GM12878 (cell line): ENCODE measurements around the gene DNAJC6. TPM values are rescaled to one million over a fixed set of nuclear protein-coding genes. Genes with fewer than 3 reads are reported as not detected.

Source experiments
- ATAC-seq: fragments of 200-7000 bp; cut with Tn5 transposase; 3 replicates; pipeline ENCODE4 v1.9.1; 2020; ENCODE audit warnings: mild to moderate bottlenecking, moderate library complexity
- BruUV-seq: library from RNA; stranded (reverse); fragments of 400-500 nt; replicated peaks from 2 replicates; lab custom pipeline; 2021; lab: Mats Ljungman, UMichigan
- CTCF ChIA-PET: fragments of 300-600 bp; sonication (Branson Sonifier 250); formaldehyde crosslinking; extraction: SDS; loops from one replicate; lab custom pipeline; 2021; ENCODE audit warnings: inconsistent platforms; lab: Yijun Ruan, JAX
- POLR2A ChIA-PET: fragments of 350-600 bp; formaldehyde crosslinking; extraction: SDS; loops from one replicate; lab custom pipeline; 2021; ENCODE audit warnings: inconsistent platforms; lab: Charles Lee
- RAD21 ChIA-PET: fragments of 300-600 bp; sonication (Branson Sonifier 250); formaldehyde crosslinking; loops from one replicate; lab custom pipeline; 2023; ENCODE audit warnings: antibody characterized with exemption; ENCODE audit not compliant: unreplicated experiment; lab: Charles Lee
- SMC1A ChIA-PET: fragments of 300-600 bp; sonication (Branson Sonifier 250); formaldehyde crosslinking; loops from one replicate; lab custom pipeline; 2023; ENCODE audit not compliant: unreplicated experiment, uncharacterized antibody; lab: Charles Lee
- DNase-seq: peaks from one replicate; pipeline ENCODE4 v3.0.0-alpha.2; 2011; ENCODE audit warnings: low read depth, low spot score
- FAIRE-seq: peaks from 3 replicates; lab custom pipeline; 2011; peaks lifted over from hg19 to GRCh38; lab: Jason Lieb, UNC
- H2AFZ ChIP-seq: 2 replicates; pipeline ENCODE4 v1.6.0; 2011; ENCODE audit warnings: low read depth, low read length, control low read depth; ENCODE audit not compliant: control insufficient read depth
- H3K27ac ChIP-seq: 2 replicates; pipeline ENCODE4 v1.5.1; 2011; ENCODE audit warnings: control low read depth; ENCODE audit not compliant: control insufficient read depth, insufficient read depth
- H3K27me3 ChIP-seq, 2 experiments: replicated peaks in 1 of 2; 2 replicates each; pipeline versions ENCODE4 v1.6.0 to v1.6.1; 2011; ENCODE audit warnings: low read length in 1 of 2; ENCODE audit not compliant: control insufficient read depth in 2 of 2, insufficient read depth in 2 of 2
- H3K36me3 ChIP-seq, 2 experiments: 2 replicates each; pipeline ENCODE4 v1.5.1; 2011; ENCODE audit warnings: low read length in 1 of 2; ENCODE audit not compliant: control insufficient read depth in 2 of 2, insufficient read depth in 2 of 2
- H3K4me1 ChIP-seq: 2 replicates; pipeline ENCODE4 v1.6.1; 2011; ENCODE audit warnings: mild to moderate bottlenecking, low read length, moderate library complexity, mixed read lengths; ENCODE audit not compliant: control insufficient read depth, insufficient read depth
- H3K4me2 ChIP-seq: 2 replicates; pipeline ENCODE4 v1.6.0; 2011; ENCODE audit warnings: control low read depth; ENCODE audit not compliant: control insufficient read depth, insufficient read depth
- H3K4me3 ChIP-seq: fragments of 200-600 bp; sonication (generic); 2 replicates; pipeline ENCODE4 v1.5.1; 2016
- H3K79me2 ChIP-seq: 2 replicates; pipeline ENCODE4 v1.6.0; 2011; ENCODE audit warnings: low read length; ENCODE audit not compliant: control insufficient read depth, insufficient read depth
- H3K9ac ChIP-seq: 2 replicates; pipeline ENCODE4 v1.8.0; 2011; ENCODE audit warnings: low read length, control low read depth, mixed read lengths; ENCODE audit not compliant: control insufficient read depth, insufficient read depth
- H3K9me3 ChIP-seq: replicated peaks from 3 replicates; pipeline ENCODE4 v1.5.1; 2011; ENCODE audit warnings: mild to moderate bottlenecking, low read length; ENCODE audit not compliant: control insufficient read depth, insufficient read depth
- H4K20me1 ChIP-seq: 2 replicates; pipeline ENCODE4 v1.6.0; 2011; ENCODE audit not compliant: control insufficient read depth, insufficient read depth
- BCLAF1 ChIP-seq: fragments of 450-650 bp; IDR thresholded peaks from 2 replicates; pipeline ENCODE4 v1.6.1; 2017; ENCODE audit warnings: antibody characterized with exemption, mild to moderate bottlenecking, moderate library complexity
- BMI1 ChIP-seq: fragments of 450-650 bp; IDR thresholded peaks from 2 replicates; pipeline ENCODE4 v1.6.1; 2016; ENCODE audit warnings: mild to moderate bottlenecking, moderate library complexity, borderline replicate concordance
- CEBPB ChIP-seq, 2 experiments: fragments of 150-350 bp in 1 of 2; IDR thresholded peaks; 2 replicates each; pipeline ENCODE4 v1.6.1; 2012 to 2014; ENCODE audit warnings: low read depth in 2 of 2, low read length in 2 of 2, borderline replicate concordance in 1 of 2, inconsistent platforms in 1 of 2
- CHD4 ChIP-seq: fragments of 200-600 bp; sonication (generic); IDR thresholded peaks from 2 replicates; pipeline ENCODE4 v1.6.1; 2016; ENCODE audit warnings: mild to moderate bottlenecking
- E2F4 ChIP-seq: IDR thresholded peaks from 2 replicates; pipeline ENCODE4 v1.6.1; 2012; ENCODE audit warnings: low read depth, low read length, improper control_type of control experiment
- ESRRA ChIP-seq: IDR thresholded peaks from 2 replicates; pipeline ENCODE4 v1.6.1; 2012; ENCODE audit warnings: mild to moderate bottlenecking, low read length, improper control_type of control experiment
- ETV6 ChIP-seq, 2 experiments: fragments of 450-650 bp in 1 of 2; IDR thresholded peaks in 1 of 2; conservative IDR thresholded peaks in 1 of 2; 2 replicates each; pipeline ENCODE4 v1.6.1; 2014; ENCODE audit warnings: antibody characterized with exemption in 1 of 2, borderline replicate concordance in 1 of 2, low read depth in 1 of 2, mild to moderate bottlenecking in 1 of 2, moderate library complexity in 1 of 2
- IKZF2 ChIP-seq, 2 experiments: fragments of 450-650 bp; IDR thresholded peaks; 2 replicates each; pipeline ENCODE4 v1.6.1; 2017; ENCODE audit warnings: mild to moderate bottlenecking in 2 of 2, moderate library complexity in 2 of 2
- LARP7 ChIP-seq: fragments of 450-650 bp; IDR thresholded peaks from 2 replicates; pipeline ENCODE4 v1.6.1; 2017; ENCODE audit warnings: mild to moderate bottlenecking
- MTA2 ChIP-seq: fragments of 450-650 bp; IDR thresholded peaks from 2 replicates; pipeline ENCODE4 v1.6.1; 2016; ENCODE audit warnings: low read depth, mild to moderate bottlenecking, moderate library complexity
- MXI1 ChIP-seq: fragments of 150-350 bp; IDR thresholded peaks from 2 replicates; pipeline ENCODE4 v1.6.1; 2011; ENCODE audit warnings: low read depth, mild to moderate bottlenecking, inconsistent platforms, low read length, improper control_type of control experiment
- TCF12 ChIP-seq: IDR thresholded peaks from 2 replicates; pipeline ENCODE4 v1.6.1; 2011; ENCODE audit warnings: low read depth, mild to moderate bottlenecking, low read length
- TCF3 ChIP-seq: IDR thresholded peaks from 2 replicates; pipeline ENCODE4 v1.6.1; 2012; ENCODE audit warnings: low read depth, mild to moderate bottlenecking, low read length, borderline replicate concordance; ENCODE audit not compliant: insufficient read depth
- YBX1 ChIP-seq: fragments of 450-650 bp; IDR thresholded peaks from 2 replicates; pipeline ENCODE4 v1.6.1; 2016; ENCODE audit warnings: antibody characterized with exemption
- ZNF207 ChIP-seq: fragments of 450-650 bp; IDR thresholded peaks from 2 replicates; pipeline ENCODE4 v1.6.1; 2014; ENCODE audit warnings: antibody characterized with exemption, mild to moderate bottlenecking, borderline replicate concordance
- WGBS: methylation state at CpG from one replicate; pipeline ENCODE4 v1.1.6; 2016; ENCODE audit warnings: low lambda C conversion rate; ENCODE audit not compliant: insufficient replicate concordance, insufficient coverage; ENCODE audit errors: missing lambda C conversion rate; 5-methylcytosine and 5-hydroxymethylcytosine counted together
- in situ Hi-C: fragments of 300-500 bp; cut with MboI; formaldehyde crosslinking; loops from 9 replicates; pipeline ENCODE4 v1.14.3; 2018; ENCODE audit warnings: mixed read lengths
- intact Hi-C: fragments of 100-400 bp; cut with micrococcal nuclease; formaldehyde crosslinking; loops from one replicate; pipeline ENCODE4 v1.14.2; 2022; ENCODE audit not compliant: unreplicated experiment
- polyA plus RNA-seq, 11 experiments: library from polyadenylated mRNA; depleted of rRNA in 4 of 11; unstranded in 6 of 11; stranded (reverse) in 5 of 11; fragments of >200 nt; fragmentation: Nextera tagmentation in 4 of 11; fragmentation: Illumina TruSeq in 1 of 11; extraction: Ambion mirVana in 4 of 11; extraction: Trizol in 1 of 11; gene quantifications; 1 replicate in 1 of 11; 2 replicates in 10 of 11; pipeline versions ENCODE4 v1.2.1 to v1.2.3, GENCODE V29; 2011 to 2016; ENCODE audit warnings: inconsistent platforms in 2 of 11, missing spikeins in 2 of 11, low read depth in 1 of 11
- total RNA-seq, 4 experiments: library from RNA; depleted of rRNA in 3 of 4; stranded (reverse); fragments of >200 nt in 3 of 4; fragmentation: Illumina TruSeq in 1 of 4; extraction: Trizol in 1 of 4; gene quantifications; 2 replicates each; pipeline versions ENCODE4 v1.2.1 to v1.2.3, GENCODE V29; 2013 to 2021
- TF ChIP-seq, protein P1 (sequence below): fragments of 450-650 bp; conservative IDR thresholded peaks from 2 replicates; pipeline ENCODE4 v1.6.1; 2017; ENCODE audit warnings: mild to moderate bottlenecking, moderate library complexity

Gene DNAJC6
- total and polyA plus RNA-seq, 10 of the 15 experiments (the other 5 are each of a cell fraction or from before 2014, with no cell fraction given): 0.08 to 4.3 (median 2.7) TPM

- in situ Hi-C loops: no loop called here
- CTCF ChIA-PET: no interaction called here
Measured at GRCh38 chr1:65341381-65341780, 32.0 kb downstream of the DNAJC6 start.

More at GRCh38 chr1:65341381-65341780, 32.0 kb downstream of the DNAJC6 start:
- Histone ChIP-seq H3K27me3 (no peaks in the 10 kb centered on the region; a peak in 1 of 4 replicates), H4K20me1 (no peaks in the 10 kb centered on the region)
- no peak for TF ChIP-seq LARP7
- TF ChIP-seq TCF12: no peak
- TF ChIP-seq YBX1: no peak
- no peak for TF ChIP-seq TCF3
- no peak for TF ChIP-seq ETV6 (conservative IDR thresholded peaks at IDR 0.05 in 1 of 2, IDR thresholded peaks at IDR 0.05 in 1 of 2; ENCODE audit: borderline replicate concordance in 1 of 2, low read depth in 1 of 2)
- no peak for TF ChIP-seq IKZF2 (IDR thresholded peaks at IDR 0.05)
- no peak for TF ChIP-seq BMI1
- TF ChIP-seq CHD4: no peak
- TF ChIP-seq ZNF207: no peak
- no peak for TF ChIP-seq E2F4
- no peak for TF ChIP-seq MTA2
- no peak for TF ChIP-seq CEBPB (IDR thresholded peaks at IDR 0.05; ENCODE audit: borderline replicate concordance in 1 of 2, low read depth in 2 of 2, low read length in 2 of 2)
- TF ChIP-seq, protein P1, sequence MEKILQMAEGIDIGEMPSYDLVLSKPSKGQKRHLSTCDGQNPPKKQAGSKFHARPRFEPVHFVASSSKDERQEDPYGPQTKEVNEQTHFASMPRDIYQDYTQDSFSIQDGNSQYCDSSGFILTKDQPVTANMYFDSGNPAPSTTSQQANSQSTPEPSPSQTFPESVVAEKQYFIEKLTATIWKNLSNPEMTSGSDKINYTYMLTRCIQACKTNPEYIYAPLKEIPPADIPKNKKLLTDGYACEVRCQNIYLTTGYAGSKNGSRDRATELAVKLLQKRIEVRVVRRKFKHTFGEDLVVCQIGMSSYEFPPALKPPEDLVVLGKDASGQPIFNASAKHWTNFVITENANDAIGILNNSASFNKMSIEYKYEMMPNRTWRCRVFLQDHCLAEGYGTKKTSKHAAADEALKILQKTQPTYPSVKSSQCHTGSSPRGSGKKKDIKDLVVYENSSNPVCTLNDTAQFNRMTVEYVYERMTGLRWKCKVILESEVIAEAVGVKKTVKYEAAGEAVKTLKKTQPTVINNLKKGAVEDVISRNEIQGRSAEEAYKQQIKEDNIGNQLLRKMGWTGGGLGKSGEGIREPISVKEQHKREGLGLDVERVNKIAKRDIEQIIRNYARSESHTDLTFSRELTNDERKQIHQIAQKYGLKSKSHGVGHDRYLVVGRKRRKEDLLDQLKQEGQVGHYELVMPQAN: no peak
- no peak for TF ChIP-seq MXI1
- TF ChIP-seq BCLAF1: no peak
- TF ChIP-seq ESRRA: no peak
- TF ChIP-seq, all 136 proteins: peak for 0
- BruUV-seq: no TSS peak
- POLR2A ChIA-PET: no interaction called here
- intact Hi-C loops: no loop called here
- Histone ChIP-seq H3K9ac (no peak overlapping the region), H3K9me3 (no peaks in the 10 kb centered on the region), H3K4me2 (no peak overlapping the region), H3K27ac (no peak overlapping the region), H3K36me3 (no peaks in the 10 kb centered on the region), H3K4me3 (no peak overlapping the region), H3K4me1 (no peaks in the 10 kb centered on the region), H3K79me2 (no peaks in the 10 kb centered on the region), H2AFZ (no peak overlapping the region)
- FAIRE-seq (no peak), ATAC-seq (no peak), DNase-seq (no peak)
- SMC1A ChIA-PET: interaction anchor here (0.9 kb wide), 1 partner anchor 13 kb away, joined by 3 read pairs; no protein-coding TSS in a partner anchor
- 0% methylated on average over 1 of the region's 1 CpG for WGBS
- RAD21 ChIA-PET: no interaction called here
